NCI-H2029 treated with DMSO at 0.1 percent for 48 hours (cell line): ENCODE data around the gene MAVS.
A peak's percentile ranks its signal among the peaks of the same experiment; 100 is the strongest.

Source experiments
- DNase-seq: peaks from one replicate; lab custom pipeline; 2025; lab: John Stamatoyannopoulos, UW

The MAVS gene

DNA sequence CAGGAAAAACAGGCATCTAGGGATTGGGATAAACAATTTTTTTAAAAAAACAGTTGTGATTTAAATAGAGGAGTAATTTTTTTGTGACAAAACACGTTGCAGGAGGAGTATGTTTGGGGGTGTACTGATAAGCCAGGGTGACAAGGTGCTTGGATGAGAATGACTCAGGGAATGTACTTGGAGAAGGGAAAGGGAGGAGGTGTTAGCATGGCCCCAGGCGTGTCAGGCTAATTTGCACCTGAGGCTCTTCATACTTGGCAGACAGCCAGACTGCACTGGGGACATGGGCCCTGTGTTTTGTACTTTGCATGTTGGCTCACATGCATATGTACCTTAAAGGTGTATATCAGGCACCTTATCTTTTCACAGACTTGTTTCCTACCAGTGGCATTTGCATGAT, 65.3 kb downstream of the MAVS start:
- peak; percentile 84 for DNase-seq

DNA sequence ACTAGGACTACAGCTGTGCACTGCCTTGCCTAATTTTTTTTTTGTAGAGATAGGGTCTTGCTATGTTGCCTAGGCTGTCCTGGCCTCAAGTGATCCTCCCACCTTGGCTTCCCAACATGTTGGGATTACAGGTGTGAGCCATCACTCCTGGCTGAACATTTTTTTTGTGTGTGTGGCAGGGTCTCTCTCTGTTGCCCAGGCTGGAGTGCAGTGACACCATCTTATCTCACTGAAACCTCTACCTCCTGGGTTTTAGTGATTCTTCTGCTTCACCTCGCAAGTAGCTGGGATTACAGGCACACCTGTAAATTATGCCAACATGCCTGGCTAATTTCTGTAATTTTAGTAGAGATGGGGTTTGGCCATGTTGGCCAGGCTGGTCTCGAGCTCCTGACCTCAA, 67.8 kb downstream of the MAVS start:
- DNase-seq: no peak

DNA sequence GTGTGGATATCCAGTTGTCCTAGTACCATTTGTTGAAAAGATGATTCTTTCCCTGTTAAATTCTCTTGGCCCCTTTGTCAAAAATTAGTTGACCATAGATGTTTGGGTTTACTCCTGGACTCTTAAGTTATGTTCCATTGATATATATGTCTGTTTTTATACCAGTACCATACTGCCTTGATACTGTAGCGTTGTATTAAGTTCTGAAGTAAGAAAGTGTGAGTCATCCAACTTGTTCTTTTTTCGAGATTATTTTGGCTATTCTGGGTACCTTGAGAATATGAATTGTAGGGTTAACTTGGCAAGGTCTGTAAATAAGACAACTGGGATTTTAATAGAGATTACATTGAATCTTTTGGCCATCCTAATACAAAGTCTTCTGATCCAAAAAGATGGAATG, 69.1 kb downstream of the MAVS start:
- DNase-seq: no peak

DNA sequence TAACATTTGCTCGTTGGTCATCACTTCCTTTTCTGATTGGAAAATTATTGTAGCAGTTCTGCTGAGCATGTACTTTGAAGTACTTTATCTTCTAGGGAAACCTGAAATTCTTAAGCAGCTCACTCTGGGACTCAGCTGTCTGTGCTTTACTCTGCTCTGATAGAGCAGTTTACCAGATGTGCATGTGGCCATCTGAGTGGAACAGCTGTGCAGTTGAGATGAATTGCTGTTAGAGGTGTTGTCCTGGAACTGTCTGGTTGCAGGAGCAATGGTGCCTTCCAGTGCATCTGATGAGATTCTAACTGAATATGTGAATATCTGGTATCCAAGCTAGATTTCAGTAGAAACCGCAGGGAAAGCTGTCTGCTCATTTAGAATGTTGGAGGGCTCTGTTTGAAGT, 69.7 kb downstream of the MAVS start:
- no peak for DNase-seq

DNA sequence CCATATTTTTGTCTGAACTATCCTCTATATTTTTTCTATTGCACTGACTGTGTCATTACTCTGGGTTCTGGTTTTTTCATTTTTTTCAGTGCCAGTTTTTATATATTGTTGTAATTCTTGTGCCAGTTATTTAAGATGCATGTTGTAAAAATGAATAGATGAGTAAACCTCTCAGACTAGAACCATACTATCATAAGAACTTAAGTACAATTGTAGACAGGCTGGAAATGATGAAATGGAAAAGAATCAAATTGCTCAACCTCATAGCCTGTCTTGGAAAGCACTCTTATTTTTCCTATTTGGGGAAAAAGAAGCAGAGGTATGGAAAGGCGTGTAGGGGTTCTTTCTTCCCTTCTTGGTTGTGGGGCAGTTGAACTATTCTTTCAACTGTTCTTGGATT, 72.7 kb downstream of the MAVS start:
- DNase-seq: no peak

DNA sequence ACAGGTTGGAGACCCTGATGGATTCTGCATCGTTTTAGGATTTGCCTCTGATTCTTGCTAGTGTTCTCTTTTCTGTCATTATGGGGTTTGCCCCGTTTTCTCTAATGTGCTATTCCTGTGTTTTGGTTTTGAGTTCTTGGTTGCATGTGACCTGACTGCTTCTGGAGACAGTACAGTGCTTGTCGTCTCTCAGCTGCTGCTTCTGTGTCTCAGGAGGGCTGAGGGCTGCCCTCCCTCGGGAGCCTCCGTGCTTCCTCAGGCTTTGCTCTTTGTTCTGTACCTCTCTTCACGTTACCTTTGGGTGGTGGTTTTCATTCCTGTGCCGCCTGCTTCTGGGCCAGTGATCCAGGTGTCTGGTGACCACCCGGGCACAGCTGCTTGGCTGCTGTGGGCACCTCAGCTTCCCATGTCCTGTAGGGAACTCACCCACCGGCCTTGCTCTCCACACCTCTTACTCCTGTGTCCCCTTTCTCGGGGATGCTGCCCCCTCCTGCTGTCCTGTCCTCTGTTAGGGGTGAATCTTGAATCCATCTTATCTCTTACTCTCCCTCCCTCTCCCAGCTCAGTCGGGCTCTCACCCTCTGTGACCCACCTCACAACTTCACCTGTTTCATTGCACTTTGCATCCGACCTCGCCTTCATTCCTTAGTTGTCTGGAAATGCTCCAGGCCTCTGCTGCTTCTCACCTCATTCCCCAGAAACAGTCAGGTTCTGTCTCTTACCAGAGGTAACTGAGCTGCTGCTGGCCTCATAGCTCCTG, 75.8 kb downstream of the MAVS start:
- no peak for DNase-seq

DNA sequence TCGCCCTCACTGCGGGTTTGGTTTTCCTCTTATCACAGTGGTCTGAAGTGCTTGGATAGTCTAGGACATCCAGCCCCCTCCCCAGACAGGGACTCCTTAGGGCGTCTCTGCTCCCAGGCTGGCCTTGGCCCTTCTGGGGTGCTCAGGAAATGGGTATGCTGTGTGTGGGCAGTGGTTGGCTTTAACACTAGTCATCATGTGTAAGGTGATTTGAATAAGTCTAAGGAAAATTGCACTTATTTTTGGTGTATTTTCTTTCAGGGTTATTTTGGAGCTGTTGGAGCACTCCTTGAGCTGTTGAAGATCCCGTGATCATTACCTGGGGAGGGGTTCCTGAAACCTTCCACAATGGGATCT, 76.3 kb downstream of the MAVS start:
- no peak for DNase-seq

DNA sequence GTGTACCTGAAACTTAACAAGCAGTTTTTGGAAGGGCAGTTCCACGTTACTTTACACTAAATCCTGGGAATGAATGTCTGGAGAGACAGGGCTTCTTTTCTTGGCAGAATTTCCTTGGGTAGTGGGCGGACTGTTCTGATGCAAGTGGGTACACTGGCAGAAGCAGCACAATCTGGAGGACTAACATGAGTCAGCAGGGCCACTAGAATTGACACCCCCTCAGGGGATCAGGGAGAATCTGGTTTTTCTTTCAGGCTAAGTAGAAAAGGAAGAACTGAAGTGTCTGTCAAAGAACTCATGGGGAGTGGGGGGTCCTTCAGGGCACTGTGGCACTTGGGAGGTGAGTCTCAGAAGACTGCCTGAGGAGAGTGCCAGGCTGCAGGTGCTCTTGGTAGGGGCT, 77.2 kb downstream of the MAVS start:
- no peak for DNase-seq

DNA sequence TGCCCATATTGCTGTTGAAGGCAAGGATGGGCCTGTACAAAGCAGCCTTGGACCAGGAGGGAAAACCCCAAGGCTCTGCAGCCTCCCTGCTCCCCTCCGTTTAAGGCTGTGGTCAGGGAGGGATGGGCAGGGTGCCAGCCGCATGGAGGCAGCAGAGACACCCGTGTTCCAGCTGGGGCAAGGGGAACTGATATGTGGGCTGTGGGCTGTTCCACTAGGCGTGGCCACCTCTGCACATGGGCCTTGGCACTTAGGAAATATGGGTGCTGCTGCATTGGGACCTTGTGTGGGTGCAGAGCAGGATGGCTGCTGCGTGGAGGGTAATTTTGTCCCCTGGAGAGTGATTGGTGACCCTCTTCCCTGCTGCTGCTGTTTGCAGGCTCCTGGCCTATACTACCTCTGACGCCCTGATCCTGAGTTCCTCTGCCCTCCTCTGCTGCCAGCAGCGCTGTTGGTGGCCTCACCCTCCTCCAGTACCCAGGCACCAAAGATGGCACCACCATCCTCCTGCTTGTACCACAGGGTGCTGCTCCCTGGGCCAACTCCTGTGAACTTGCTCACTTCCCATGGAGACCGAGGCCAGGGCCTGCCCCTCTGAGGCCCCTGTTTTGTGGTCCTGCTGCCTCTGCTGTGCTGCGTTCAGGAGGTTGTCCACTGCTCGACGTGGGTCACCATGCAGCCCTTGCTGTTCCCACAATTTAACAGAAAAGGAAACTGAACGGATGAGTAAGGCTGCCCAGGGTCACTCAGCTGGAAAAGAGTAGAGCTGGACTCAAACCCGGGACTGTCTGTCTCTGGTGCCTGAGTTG, 77.9 kb downstream of the MAVS start:
- DNase-seq: no peak

DNA sequence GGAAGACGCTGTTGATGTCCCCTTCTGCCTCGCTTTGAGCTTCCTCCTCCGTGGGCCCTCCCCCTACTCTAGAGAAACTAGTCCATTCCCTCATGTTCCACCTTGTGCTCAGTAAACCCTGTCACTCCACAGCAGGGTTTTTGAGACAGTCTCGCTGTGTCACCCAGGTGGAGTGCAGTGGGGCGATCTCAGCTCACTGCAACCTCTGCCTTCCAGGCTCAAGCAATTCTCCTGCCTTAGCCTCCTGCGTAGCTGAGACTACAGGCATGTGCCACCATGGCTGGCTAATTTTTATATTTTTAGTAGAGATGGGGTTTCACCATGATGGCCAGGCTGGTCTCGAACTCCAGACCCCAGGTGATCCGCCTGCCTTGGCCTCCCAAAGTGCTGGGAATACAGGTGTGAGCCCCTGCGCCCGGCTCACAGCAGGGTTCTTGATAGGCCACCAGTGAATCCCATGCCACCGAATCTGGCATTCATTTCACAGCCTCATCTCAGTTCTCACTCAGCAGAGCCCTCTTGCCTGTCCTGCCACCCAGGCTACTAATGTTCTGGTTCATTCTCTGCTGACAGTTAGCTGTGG, 78.6 kb downstream of the MAVS start:
- no peak for DNase-seq
